Lower lobe of right lung (tissue), 2 donors: Measurements from ENCODE around the gene ZNF530. TPM values are rescaled to one million over a fixed set of nuclear protein-coding genes. Genes with fewer than 3 reads are reported as not detected.

ENCODE experiments used
- ATAC-seq, 2 donors: fragments of 200-7000 bp; cut with Tn5 transposase; one replicate each; pipeline ENCODE4 v1.9.1; 2020 to 2022; ENCODE audit warnings: mild to moderate bottlenecking in 2 of 2, moderate library complexity in 2 of 2
- DNase-seq: peaks from one replicate; pipeline ENCODE4 v3.0.0-alpha.2; 2020
- H3K27ac ChIP-seq: fragments of 200-600 bp; one replicate; pipeline ENCODE4 v1.8.0; 2022
- H3K27me3 ChIP-seq: fragments of 200-600 bp; one replicate; pipeline ENCODE4 v1.8.0; 2022; ENCODE audit warnings: low read depth
- H3K36me3 ChIP-seq: fragments of 200-600 bp; one replicate; pipeline ENCODE4 v1.8.0; 2022; ENCODE audit warnings: mild to moderate bottlenecking
- H3K4me1 ChIP-seq: fragments of 200-600 bp; one replicate; pipeline ENCODE4 v1.8.0; 2022
- H3K4me3 ChIP-seq: fragments of 200-600 bp; one replicate; pipeline ENCODE4 v1.8.0; 2022; ENCODE audit warnings: mild to moderate bottlenecking
- H3K9me3 ChIP-seq: fragments of 200-600 bp; one replicate; pipeline ENCODE4 v1.8.0; 2022
- CTCF ChIP-seq: fragments of 200-600 bp; IDR thresholded peaks from one replicate; pipeline ENCODE4 v1.8.0; 2022; ENCODE audit warnings: antibody characterized with exemption, mild to moderate bottlenecking
- intact Hi-C: fragments of 100-400 bp; cut with DNase I; formaldehyde crosslinking; loops from one replicate; pipeline ENCODE4 v1.11.0; 2022
- total RNA-seq: library from RNA; stranded (reverse); fragmentation: NEBNext Ultra II Directional; extraction: Animal tissue kit (Norgen Biotek cat#: 25700); gene quantifications from one replicate; pipeline ENCODE4 v1.2.1, GENCODE V29; 2021
- donor health status: DM: no; HTN: yes; CAD: no; lungs with severe emphysema.

Gene ZNF530
- total RNA-seq, 1 donor from 2014 or later: 2.0 TPM

GRCh38 chr19:57637379-57637778 lies 37.7 kb downstream of the ZNF530 start:
- DNase-seq (no peak), ATAC-seq (no peak)
- H3K36me3 ChIP-seq: peaks cover 61% of the 10 kb centered on the region
- no peak overlapping the region for H3K27ac ChIP-seq
- no peak for TF ChIP-seq CTCF
- no peaks in the 10 kb centered on the region for H3K27me3 ChIP-seq
- intact Hi-C loops: no loop called here
- H3K4me1 ChIP-seq: peaks cover 15% of the 10 kb centered on the region
- H3K4me3 ChIP-seq: no peak overlapping the region
- peaks cover 77% of the 10 kb centered on the region for H3K9me3 ChIP-seq

DNA sequence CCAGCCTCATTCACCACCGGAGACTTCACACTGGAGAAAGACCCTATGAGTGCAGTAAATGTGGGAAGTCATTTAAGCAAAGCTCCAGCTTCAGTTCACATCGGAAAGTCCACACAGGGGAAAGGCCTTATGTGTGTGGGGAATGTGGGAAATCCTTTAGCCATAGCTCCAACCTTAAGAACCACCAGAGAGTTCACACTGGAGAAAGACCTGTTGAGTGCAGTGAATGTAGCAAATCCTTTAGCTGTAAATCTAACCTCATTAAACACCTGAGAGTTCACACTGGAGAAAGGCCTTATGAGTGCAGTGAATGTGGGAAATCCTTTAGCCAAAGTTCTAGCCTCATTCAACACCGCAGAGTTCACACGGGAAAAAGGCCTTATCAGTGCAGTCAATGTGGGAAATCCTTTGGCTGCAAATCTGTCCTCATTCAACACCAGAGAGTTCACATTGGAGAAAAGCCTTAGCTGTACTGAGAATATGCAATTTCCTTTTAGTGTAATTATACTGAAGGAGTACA lies 42.1 kb downstream of the ZNF530 start:
- DNase-seq (no peak), ATAC-seq (no peak)
- H3K4me3 ChIP-seq: no peak overlapping the region
- intact Hi-C loops: no loop called here
- no peak for TF ChIP-seq CTCF
- no peaks in the 10 kb centered on the region for H3K4me1 ChIP-seq
- peaks cover 42% of the 10 kb centered on the region for H3K36me3 ChIP-seq
- H3K27me3 ChIP-seq: no peaks in the 10 kb centered on the region
- peaks cover 82% of the 10 kb centered on the region for H3K9me3 ChIP-seq
- no peak overlapping the region for H3K27ac ChIP-seq

- ATAC-seq (no peak), DNase-seq (no peak)
- peaks cover 42% of the 10 kb centered on the region for H3K36me3 ChIP-seq
- no peaks in the 10 kb centered on the region for H3K4me1 ChIP-seq
- H3K27ac ChIP-seq: no peak overlapping the region
- H3K9me3 ChIP-seq: peaks cover 75% of the 10 kb centered on the region
- intact Hi-C loops: no loop called here
- H3K4me3 ChIP-seq: no peak overlapping the region
- no peak for TF ChIP-seq CTCF
- no peaks in the 10 kb centered on the region for H3K27me3 ChIP-seq
Measured at GRCh38 chr19:57642396-57643046, 42.8 kb downstream of the ZNF530 start.

DNA sequence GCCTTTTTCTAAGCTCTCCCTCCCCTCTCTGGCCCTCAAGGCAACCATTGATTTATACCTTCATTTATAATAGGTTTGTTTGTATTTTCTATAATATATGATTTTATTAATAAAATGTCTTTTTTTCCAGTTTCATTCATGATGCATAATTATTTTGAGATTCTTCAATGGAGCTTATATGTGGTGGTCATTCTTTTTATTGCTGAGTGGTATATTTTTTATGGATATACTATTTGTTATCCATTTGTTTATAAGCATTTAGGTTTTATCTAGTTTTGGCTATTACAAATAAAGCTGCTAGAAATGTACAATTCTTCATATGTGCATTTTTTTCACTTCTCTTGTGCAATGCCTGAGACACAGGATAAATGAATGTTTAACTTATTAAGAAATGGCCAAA lies 44.0 kb downstream of the ZNF530 start:
- H3K9me3 ChIP-seq: peaks cover 67% of the 10 kb centered on the region
- intact Hi-C loops: no loop called here
- peaks cover 38% of the 10 kb centered on the region for H3K36me3 ChIP-seq
- no peak for TF ChIP-seq CTCF
- H3K4me3 ChIP-seq: no peak overlapping the region
- ATAC-seq (no peak), DNase-seq (no peak)
- no peaks in the 10 kb centered on the region for H3K4me1 ChIP-seq
- no peaks in the 10 kb centered on the region for H3K27me3 ChIP-seq
- no peak overlapping the region for H3K27ac ChIP-seq

DNA sequence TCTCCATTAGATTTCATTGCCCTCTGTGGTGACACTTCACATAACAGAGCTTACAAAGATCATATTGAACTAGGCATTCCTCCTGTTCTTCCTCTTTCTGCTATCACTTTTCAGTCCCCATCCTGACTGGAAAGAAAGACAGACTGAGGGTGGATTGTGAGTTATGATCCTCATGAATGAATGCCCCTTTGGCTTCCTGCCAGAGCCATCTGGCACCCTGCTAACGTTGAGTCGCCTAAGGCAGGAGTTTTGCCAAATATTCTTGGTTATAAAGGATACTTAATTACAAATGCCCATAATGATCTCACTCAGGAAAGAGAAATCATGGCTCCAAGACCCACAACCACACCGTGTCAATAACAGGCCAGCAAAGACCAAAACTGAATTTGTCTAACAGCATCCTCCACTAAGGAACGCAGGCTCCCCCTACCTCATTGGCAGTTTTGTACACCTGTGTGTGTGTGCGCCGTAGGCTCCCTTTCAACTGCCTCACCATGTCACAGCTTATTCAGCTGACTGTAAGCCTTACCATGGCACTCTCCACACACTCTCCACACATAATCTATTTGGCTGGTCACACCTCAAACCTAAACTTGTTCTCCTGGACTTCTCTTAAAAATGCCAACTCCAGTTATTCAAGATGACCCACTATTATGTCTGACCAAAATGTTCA lies 48.8 kb downstream of the ZNF530 start:
- H3K4me3 ChIP-seq: no peak overlapping the region
- peaks cover 20% of the 10 kb centered on the region for H3K9me3 ChIP-seq
- no peaks in the 10 kb centered on the region for H3K36me3 ChIP-seq
- intact Hi-C loops: no loop called here
- H3K4me1 ChIP-seq: no peaks in the 10 kb centered on the region
- no peak overlapping the region for H3K27ac ChIP-seq
- H3K27me3 ChIP-seq: no peaks in the 10 kb centered on the region
- ATAC-seq: no peak
- no peak for TF ChIP-seq CTCF
- DNase-seq: no peak
